Suprapubic skin (tissue), 4 donors: Measurements from ENCODE around the gene SLC25A46.

ENCODE experiments used
- EP300 ChIP-seq: sonication (generic); formaldehyde crosslinking; IDR thresholded peaks from one replicate; pipeline ENCODE4 v1.6.1; 2017; ENCODE audit warnings: antibody characterized with exemption
- POLR2A ChIP-seq, 2 donors: fragments of 450-650 bp; IDR thresholded peaks; one replicate each; pipeline ENCODE4 v1.6.1; 2017; ENCODE audit warnings: antibody characterized with exemption in 2 of 2, mild to moderate bottlenecking in 2 of 2, moderate library complexity in 2 of 2
- POLR2AphosphoS5 ChIP-seq, 3 donors: sonication (generic); formaldehyde crosslinking; IDR thresholded peaks; one replicate each; pipeline ENCODE4 v1.6.1; 2017; ENCODE audit warnings: antibody characterized with exemption in 3 of 3
- TF ChIP-seq, protein P1 (sequence below), 2 donors: fragments of 200-600 bp in 1 of 2; fragments of 450-650 bp in 1 of 2; sonication (generic) in 1 of 2; IDR thresholded peaks; one replicate each; pipeline ENCODE4 v1.5.1; 2016 to 2019; ENCODE audit warnings: antibody characterized with exemption in 2 of 2, mild to moderate bottlenecking in 1 of 2, moderate library complexity in 1 of 2

DNA sequence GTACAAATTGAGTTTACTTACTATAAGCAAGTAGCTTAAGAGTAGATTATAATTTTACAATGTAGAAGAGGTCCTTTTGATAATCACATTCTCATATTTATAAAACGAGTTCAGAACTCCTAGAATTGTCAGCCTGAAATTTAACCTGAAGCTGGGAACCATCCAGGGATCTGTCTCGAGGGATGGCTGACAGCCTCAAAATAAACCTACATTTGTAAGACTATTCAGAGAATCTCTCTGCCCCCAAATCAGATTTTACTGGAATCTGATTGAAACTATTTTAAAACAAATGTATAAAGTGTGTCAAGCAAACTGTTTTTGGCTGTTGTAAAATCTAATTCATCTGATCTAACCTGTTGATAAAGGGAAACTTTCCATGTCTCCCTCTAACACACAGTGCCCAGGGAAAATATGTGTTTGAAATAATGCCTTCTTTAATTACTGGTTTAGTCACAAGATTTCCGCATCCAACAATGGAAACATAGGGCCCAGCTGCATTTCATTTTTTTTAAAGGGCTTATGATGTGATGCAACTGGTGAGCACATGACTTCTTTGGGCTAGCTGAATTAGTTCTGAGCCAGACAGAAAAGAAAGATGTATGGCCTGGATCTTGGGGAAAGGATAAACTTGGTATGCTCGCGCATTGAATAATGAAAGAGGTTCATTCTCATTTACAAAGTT is 30.3 kb downstream of the SLC25A46 start:
- TF ChIP-seq POLR2AphosphoS5 (IDR thresholded peaks at IDR 0.05) (no peak), POLR2A (IDR thresholded peaks at IDR 0.05) (no peak), EP300 (no peak)
- TF ChIP-seq, protein P1, sequence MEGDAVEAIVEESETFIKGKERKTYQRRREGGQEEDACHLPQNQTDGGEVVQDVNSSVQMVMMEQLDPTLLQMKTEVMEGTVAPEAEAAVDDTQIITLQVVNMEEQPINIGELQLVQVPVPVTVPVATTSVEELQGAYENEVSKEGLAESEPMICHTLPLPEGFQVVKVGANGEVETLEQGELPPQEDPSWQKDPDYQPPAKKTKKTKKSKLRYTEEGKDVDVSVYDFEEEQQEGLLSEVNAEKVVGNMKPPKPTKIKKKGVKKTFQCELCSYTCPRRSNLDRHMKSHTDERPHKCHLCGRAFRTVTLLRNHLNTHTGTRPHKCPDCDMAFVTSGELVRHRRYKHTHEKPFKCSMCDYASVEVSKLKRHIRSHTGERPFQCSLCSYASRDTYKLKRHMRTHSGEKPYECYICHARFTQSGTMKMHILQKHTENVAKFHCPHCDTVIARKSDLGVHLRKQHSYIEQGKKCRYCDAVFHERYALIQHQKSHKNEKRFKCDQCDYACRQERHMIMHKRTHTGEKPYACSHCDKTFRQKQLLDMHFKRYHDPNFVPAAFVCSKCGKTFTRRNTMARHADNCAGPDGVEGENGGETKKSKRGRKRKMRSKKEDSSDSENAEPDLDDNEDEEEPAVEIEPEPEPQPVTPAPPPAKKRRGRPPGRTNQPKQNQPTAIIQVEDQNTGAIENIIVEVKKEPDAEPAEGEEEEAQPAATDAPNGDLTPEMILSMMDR (IDR thresholded peaks at IDR 0.05): no peak
